ENCODE measurements around the gene CHST1.

GRCh38 chr11:45666648-45667642 lies 1.5 kb upstream of the CHST1 start:
- no peak for TF ChIP-seq CTCF (conservative IDR thresholded peaks at IDR 0.05; ENCODE audit: low read depth in 2 of 2)
- no peak for TF ChIP-seq CREB1 (CRISPR knock-in tag; IDR thresholded peaks at IDR 0.05; ENCODE audit: low read depth)
- TF ChIP-seq POLR2AphosphoS5 (IDR thresholded peaks at IDR 0.05; ENCODE audit: low read depth), result no peak
- no peak for TF ChIP-seq EZH2 (IDR thresholded peaks at IDR 0.05; ENCODE audit: low read depth, unreplicated experiment)
- TF ChIP-seq REST (IDR thresholded peaks at IDR 0.05; ENCODE audit: unreplicated experiment), result no peak
- no peak for TF ChIP-seq STAT1 (IDR thresholded peaks at IDR 0.05; ENCODE audit: unreplicated experiment)
- TF ChIP-seq ZNF114 (CRISPR knock-in tag; IDR thresholded peaks at IDR 0.05), result no peak

All from GM23338 (cell line).